GM12878 (cell line): Measurements from ENCODE around the gene F7.

Source experiments
- BMI1 ChIP-seq: fragments of 450-650 bp; IDR thresholded peaks from 2 replicates; pipeline ENCODE4 v1.6.1; 2016; ENCODE audit warnings: mild to moderate bottlenecking, moderate library complexity, borderline replicate concordance
- BRCA1 ChIP-seq: IDR thresholded peaks from 2 replicates; pipeline ENCODE4 v1.6.1; 2011; ENCODE audit warnings: low read depth, low read length, improper control_type of control experiment
- CTCF ChIP-seq, 3 experiments: IDR thresholded peaks in 2 of 3; conservative IDR thresholded peaks in 1 of 3; 2 replicates each; pipeline ENCODE4 v1.5.1; 2011; ENCODE audit warnings: low read depth in 3 of 3, low read length in 3 of 3, mild to moderate bottlenecking in 3 of 3, control low read depth in 2 of 3, moderate library complexity in 2 of 3, inconsistent platforms in 1 of 3, mixed read lengths in 1 of 3; ENCODE audit not compliant: control insufficient read depth in 2 of 3, insufficient read depth in 1 of 3; ENCODE audit errors: extremely low read depth in 1 of 3
- DPF2 ChIP-seq: fragments of 450-650 bp; IDR thresholded peaks from 2 replicates; pipeline ENCODE4 v1.6.1; 2017; ENCODE audit warnings: mild to moderate bottlenecking
- NBN ChIP-seq: fragments of 450-650 bp; IDR thresholded peaks from 2 replicates; pipeline ENCODE4 v1.6.1; 2016
- POLR2A ChIP-seq: IDR thresholded peaks from 2 replicates; pipeline ENCODE4 v1.6.1; 2011; ENCODE audit warnings: low read depth, mild to moderate bottlenecking, low read length
- POLR2AphosphoS5 ChIP-seq: IDR thresholded peaks from 2 replicates; pipeline ENCODE4 v1.6.1; 2011; ENCODE audit warnings: mild to moderate bottlenecking, low read length, inconsistent platforms
- RAD51 ChIP-seq: fragments of 450-650 bp; IDR thresholded peaks from 2 replicates; pipeline ENCODE4 v1.6.1; 2016; ENCODE audit warnings: moderate library complexity, mild to moderate bottlenecking, inconsistent platforms
- RFX5 ChIP-seq: IDR thresholded peaks from 2 replicates; pipeline ENCODE4 v1.6.1; 2011; ENCODE audit warnings: low read depth, low read length, improper control_type of control experiment
- SPI1 ChIP-seq: IDR thresholded peaks from 2 replicates; pipeline ENCODE4 v1.6.1; 2011; ENCODE audit warnings: low read depth, mild to moderate bottlenecking, low read length, moderate library complexity, borderline replicate concordance; ENCODE audit not compliant: insufficient read depth
- SREBF2 ChIP-seq: IDR thresholded peaks from 2 replicates; pipeline ENCODE4 v1.6.1; 2012; ENCODE audit warnings: mild to moderate bottlenecking, low read length
- TAF1 ChIP-seq: IDR thresholded peaks from 2 replicates; pipeline ENCODE4 v1.6.1; 2011; ENCODE audit warnings: mild to moderate bottlenecking, low read depth, low read length, borderline replicate concordance
- YY1 ChIP-seq: IDR thresholded peaks from 2 replicates; pipeline ENCODE4 v1.6.1; 2011; ENCODE audit warnings: low read depth, mild to moderate bottlenecking, low read length

GRCh38 chr13:113162783-113163685 lies 57.4 kb downstream of the F7 start:
- TF ChIP-seq DPF2 (no peak), SPI1 (no peak), YY1 (no peak), POLR2AphosphoS5 (no peak), POLR2A (no peak), SREBF2 (no peak), TAF1 (no peak), CTCF (IDR thresholded peaks at IDR 0.05 in 2 of 3, conservative IDR thresholded peaks at IDR 0.05 in 1 of 3; ENCODE audit: control insufficient read depth in 2 of 3, extremely low read depth in 1 of 3, insufficient read depth in 1 of 3, low read depth in 3 of 3, low read length in 3 of 3) (no peak), NBN (no peak), RAD51 (no peak), BMI1 (no peak), RFX5 (no peak), BRCA1 (no peak)
